ENCODE data around the gene WDR54.

WDR54 gene

DNA sequence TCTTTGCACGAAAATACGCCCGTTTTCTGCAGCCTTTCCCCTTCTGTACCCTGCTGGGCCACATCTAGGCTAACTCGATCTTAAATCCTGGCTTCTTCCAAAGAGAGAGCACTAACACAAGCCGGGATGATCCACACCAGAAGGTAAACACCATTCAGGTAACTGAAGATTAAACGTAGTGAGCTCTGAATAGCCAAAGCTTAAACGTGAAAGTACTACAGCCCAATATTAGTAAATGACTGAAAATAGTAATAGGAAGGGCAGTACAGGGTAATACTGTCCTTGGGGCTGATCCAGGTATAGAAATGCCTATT lies 51.4 kb downstream of the WDR54 start:
- no peak for DNase-seq
- Histone ChIP-seq H3K27me3 (replicated peaks) (no peaks in the 10 kb centered on the region), H3K4me3 (ENCODE audit: low read depth, low read length) (peak overlapping the region; percentile 87), H3K36me3 (replicated peaks) (peaks cover 15% of the 10 kb centered on the region), H3K27ac (peak overlapping the region; percentile 64)
- TF ChIP-seq, protein P1, sequence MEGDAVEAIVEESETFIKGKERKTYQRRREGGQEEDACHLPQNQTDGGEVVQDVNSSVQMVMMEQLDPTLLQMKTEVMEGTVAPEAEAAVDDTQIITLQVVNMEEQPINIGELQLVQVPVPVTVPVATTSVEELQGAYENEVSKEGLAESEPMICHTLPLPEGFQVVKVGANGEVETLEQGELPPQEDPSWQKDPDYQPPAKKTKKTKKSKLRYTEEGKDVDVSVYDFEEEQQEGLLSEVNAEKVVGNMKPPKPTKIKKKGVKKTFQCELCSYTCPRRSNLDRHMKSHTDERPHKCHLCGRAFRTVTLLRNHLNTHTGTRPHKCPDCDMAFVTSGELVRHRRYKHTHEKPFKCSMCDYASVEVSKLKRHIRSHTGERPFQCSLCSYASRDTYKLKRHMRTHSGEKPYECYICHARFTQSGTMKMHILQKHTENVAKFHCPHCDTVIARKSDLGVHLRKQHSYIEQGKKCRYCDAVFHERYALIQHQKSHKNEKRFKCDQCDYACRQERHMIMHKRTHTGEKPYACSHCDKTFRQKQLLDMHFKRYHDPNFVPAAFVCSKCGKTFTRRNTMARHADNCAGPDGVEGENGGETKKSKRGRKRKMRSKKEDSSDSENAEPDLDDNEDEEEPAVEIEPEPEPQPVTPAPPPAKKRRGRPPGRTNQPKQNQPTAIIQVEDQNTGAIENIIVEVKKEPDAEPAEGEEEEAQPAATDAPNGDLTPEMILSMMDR (IDR thresholded peaks at IDR 0.05; ENCODE audit: low read depth, low read length, missing control alignments) = no peak
- in situ Hi-C loops (cut with HindIII; ENCODE audit: low pct_ligation_motif_present, low sequenced_read_pairs) = no loop called here

DNA sequence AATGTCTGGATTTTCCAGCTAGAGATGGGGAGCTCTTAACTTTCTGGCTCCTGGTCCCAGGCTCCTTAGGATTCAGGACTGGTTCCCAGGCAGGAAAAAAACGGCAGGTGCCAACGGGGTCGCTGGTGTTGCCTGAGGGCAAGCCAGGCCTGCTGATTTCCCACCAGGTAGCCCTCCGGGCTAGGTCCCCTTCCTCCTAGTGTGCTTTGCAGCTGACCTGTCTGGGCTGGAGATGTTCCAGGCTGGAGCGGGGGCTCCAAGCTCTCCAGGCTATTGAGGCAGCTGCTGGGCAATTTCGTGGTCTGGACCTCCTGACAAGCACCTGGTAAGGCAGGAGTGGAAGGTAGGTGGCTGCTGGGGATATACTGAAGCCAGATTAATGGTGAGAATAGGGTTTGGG lies 53.0 kb downstream of the WDR54 start:
- Histone ChIP-seq H3K36me3 (replicated peaks) (peaks cover 15% of the 10 kb centered on the region), H3K4me3 (ENCODE audit: low read depth, low read length) (no peak overlapping the region), H3K27ac (no peak overlapping the region), H3K27me3 (replicated peaks) (no peaks in the 10 kb centered on the region)
- DNase-seq = no peak
- TF ChIP-seq, protein P1 (IDR thresholded peaks at IDR 0.05; ENCODE audit: low read depth, low read length, missing control alignments) = no peak
- in situ Hi-C loops (cut with HindIII; ENCODE audit: low pct_ligation_motif_present, low sequenced_read_pairs) = no loop called here

DNA sequence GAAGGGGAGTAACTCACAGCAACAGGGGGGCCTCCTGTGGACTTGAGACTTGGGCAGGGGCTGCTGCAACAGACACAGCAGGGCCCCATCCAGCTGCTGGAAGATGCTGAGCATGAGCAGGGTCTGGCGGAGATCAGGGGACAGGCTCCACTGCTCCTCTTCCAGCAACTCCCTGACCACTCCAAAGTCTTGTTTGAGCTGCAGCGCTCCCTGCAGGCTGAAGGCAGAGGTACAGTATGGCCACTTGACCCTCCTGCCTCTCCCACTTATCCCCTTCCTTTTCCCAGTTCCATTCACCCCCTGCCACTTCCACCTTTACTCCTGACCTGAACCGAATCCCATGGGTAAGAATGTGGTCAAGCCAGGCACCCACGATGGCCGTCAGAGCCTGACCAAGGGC lies 53.4 kb downstream of the WDR54 start:
- in situ Hi-C loops (cut with HindIII; ENCODE audit: low pct_ligation_motif_present, low sequenced_read_pairs) = no loop called here
- H3K36me3 ChIP-seq (replicated peaks) = peaks cover 15% of the 10 kb centered on the region
- no peak overlapping the region for H3K27ac ChIP-seq
- no peak for DNase-seq
- no peaks in the 10 kb centered on the region for H3K27me3 ChIP-seq (replicated peaks)
- H3K4me3 ChIP-seq (ENCODE audit: low read depth, low read length) = no peak overlapping the region
- TF ChIP-seq, protein P1 (IDR thresholded peaks at IDR 0.05; ENCODE audit: low read depth, low read length, missing control alignments) = peak; percentile 57
